Measurements from ENCODE around the gene LPO.

The LPO gene

DNA sequence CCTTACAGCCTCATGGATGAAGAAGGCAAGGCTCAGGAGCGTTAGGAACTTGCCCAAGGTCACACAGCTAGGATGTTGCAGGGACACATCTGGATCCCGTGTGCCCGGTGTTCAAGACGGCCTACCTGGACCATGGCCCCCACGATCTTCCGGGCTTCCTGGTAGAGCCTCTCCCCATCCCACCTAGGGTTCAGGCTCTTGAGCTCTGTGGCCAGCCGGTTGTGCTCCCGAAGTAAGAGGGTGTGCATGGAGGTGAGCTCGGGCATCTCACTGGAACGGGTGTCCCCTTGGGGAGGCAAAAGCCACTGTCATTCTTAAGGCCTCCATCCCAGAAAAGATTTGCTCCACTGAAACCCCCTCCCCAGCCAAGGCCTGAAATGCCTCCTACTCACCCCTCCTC, 37.0 kb downstream of the LPO start:
- no peaks in the 10 kb centered on the region for H3K4me1 ChIP-seq (ENCODE audit: control insufficient read depth, insufficient read depth, low read length)
- no peak overlapping the region for H3K4me3 ChIP-seq (ENCODE audit: low read depth, low read length)
- no peaks in the 10 kb centered on the region for H3K36me3 ChIP-seq (ENCODE audit: control insufficient read depth, insufficient read depth, low read length)
- no peak overlapping the region for H3K9ac ChIP-seq (ENCODE audit: low read depth, low read length)
- no peaks in the 10 kb centered on the region for H3K9me3 ChIP-seq (ENCODE audit: control insufficient read depth, insufficient read depth, low read length)
- peaks cover 33% of the 10 kb centered on the region for H3K27me3 ChIP-seq (ENCODE audit: control insufficient read depth, insufficient read depth, low read length)

DNA sequence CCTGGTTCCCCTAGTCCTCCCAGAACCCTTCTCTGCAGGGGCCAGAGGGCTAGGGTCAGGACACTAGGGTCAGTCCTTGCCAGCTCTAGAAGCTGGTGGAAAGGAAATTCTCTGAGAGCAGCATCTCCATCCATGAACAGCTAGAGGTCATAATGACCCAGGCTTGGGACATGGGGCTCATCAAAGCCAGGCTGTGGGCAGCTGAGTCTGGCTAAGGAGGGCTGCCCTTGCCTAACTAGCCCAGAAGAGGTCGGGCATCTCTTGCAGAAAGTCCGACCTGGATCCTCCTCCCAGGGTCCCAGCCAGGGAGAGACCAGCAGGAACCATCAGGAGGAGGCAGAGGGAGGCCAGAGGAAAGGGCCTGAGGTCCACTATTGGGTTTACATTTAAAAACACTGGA, 38.0 kb downstream of the LPO start:
- H3K27me3 ChIP-seq (ENCODE audit: control insufficient read depth, insufficient read depth, low read length), result peaks cover 38% of the 10 kb centered on the region
- H3K4me3 ChIP-seq (ENCODE audit: low read depth, low read length), result no peak overlapping the region

DNA sequence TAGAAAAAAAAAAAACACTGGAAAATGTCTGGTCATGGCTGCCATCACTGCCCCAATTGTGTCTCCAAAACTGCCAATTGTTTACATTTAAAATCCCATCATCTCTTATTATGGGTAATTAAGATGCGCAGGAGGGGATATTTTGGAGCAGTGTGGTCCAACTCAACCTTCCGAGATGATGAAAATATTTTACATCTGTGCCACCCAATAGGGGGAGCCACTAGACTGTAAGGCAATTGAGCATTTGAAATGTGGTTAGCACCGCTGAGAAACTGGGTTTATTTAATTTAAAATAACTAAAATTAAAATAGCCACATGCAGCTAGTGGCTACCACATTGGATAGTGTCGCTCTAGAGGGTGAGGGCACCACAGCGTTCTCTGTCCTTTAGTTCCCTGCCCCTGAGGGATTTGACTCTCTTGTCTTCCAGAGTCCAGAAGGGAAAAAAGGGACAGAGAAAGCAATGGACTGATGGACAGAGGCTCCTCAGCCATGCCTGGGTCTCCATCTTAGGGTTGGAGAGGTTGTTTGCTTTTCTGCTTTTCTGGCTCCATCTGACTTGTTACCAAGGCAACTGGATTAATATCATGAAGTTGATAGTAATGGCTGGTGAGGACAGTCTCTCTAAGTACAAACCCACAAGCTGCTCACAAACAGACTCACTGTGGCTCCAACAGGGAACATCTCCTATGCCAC, 38.9 kb downstream of the LPO start:
- H3K9ac ChIP-seq (ENCODE audit: low read depth, low read length), result no peak overlapping the region

More for the DNA sequence above, 38.0 kb downstream of the LPO start:
- H3K9ac ChIP-seq (ENCODE audit: low read depth, low read length), result no peak overlapping the region
- H3K9me3 ChIP-seq (ENCODE audit: control insufficient read depth, insufficient read depth, low read length), result no peaks in the 10 kb centered on the region
- H3K4me1 ChIP-seq (ENCODE audit: control insufficient read depth, insufficient read depth, low read length), result no peaks in the 10 kb centered on the region
- H3K36me3 ChIP-seq (ENCODE audit: control insufficient read depth, insufficient read depth, low read length), result no peaks in the 10 kb centered on the region

DNA sequence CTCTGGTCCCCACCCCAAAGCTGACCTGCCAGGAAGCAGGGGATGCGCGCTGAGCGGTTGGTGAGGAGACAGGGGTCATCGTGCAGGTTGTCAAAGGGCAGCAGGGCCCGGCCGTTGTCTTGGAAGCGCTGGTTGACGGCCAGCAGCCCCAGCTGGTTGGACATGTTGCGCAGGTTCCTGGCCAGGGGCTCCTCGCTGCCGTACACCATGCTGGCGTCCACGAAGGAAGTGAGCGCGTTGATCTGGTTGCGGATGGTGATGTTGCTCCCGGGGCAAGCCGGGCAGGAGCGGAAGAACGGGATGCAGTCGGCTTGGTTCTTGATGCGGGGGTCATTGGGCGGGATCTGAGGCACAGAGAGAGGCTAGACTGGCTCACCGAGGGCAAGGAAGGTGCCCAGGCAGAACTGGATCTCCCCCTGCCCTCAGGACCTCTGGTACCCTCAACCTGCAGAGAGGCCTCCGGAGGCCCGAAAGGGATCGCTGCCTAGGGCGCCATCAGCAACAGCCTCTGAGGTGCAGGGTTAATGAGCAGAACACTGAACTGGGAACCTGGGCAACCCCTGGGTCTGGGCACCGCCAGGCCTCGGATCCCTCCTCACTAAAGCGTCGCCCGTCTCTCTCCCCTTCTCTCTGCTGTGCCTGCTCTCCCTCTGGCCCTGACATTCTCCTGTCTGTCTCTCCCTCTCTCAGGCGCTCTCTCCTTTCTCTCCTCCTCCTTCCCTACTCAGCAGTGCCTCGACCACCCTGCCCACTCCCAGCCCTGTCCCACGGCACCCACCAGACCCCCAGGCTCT, 39.6 kb downstream of the LPO start:
- Histone ChIP-seq H3K9me3 (ENCODE audit: control insufficient read depth, insufficient read depth, low read length) (no peaks in the 10 kb centered on the region), H3K9ac (ENCODE audit: low read depth, low read length) (no peak overlapping the region), H3K36me3 (ENCODE audit: control insufficient read depth, insufficient read depth, low read length) (no peaks in the 10 kb centered on the region), H3K4me3 (ENCODE audit: low read depth, low read length) (no peak overlapping the region), H3K27me3 (ENCODE audit: control insufficient read depth, insufficient read depth, low read length) (peaks cover 38% of the 10 kb centered on the region), H3K4me1 (ENCODE audit: control insufficient read depth, insufficient read depth, low read length) (no peaks in the 10 kb centered on the region)

More for the DNA sequence above, 38.9 kb downstream of the LPO start:
- H3K36me3 ChIP-seq (ENCODE audit: control insufficient read depth, insufficient read depth, low read length), result no peaks in the 10 kb centered on the region
- peaks cover 38% of the 10 kb centered on the region for H3K27me3 ChIP-seq (ENCODE audit: control insufficient read depth, insufficient read depth, low read length)
- H3K9me3 ChIP-seq (ENCODE audit: control insufficient read depth, insufficient read depth, low read length), result no peaks in the 10 kb centered on the region
- no peaks in the 10 kb centered on the region for H3K4me1 ChIP-seq (ENCODE audit: control insufficient read depth, insufficient read depth, low read length)
- H3K4me3 ChIP-seq (ENCODE audit: low read depth, low read length), result no peak overlapping the region

DNA sequence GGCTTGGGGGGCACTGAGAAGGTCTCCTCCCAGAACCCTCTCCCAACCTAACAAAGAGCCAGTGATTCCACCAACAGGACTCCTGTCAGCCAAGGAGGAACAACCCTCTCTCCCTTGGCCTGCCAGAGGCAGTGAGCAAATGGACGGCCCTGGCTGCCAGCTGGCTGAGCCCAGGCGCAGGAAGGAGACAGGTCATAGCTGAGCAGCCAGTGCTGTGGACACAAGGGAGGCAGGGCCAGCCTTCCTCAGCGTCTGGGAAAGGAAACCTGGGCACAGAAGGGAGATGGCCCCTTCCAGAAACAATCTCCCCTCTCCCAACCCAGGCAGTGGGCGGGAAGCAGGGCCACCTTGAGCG, 40.3 kb downstream of the LPO start:
- H3K4me1 ChIP-seq (ENCODE audit: control insufficient read depth, insufficient read depth, low read length), result no peaks in the 10 kb centered on the region
- H3K27me3 ChIP-seq (ENCODE audit: control insufficient read depth, insufficient read depth, low read length), result peaks cover 38% of the 10 kb centered on the region
- H3K36me3 ChIP-seq (ENCODE audit: control insufficient read depth, insufficient read depth, low read length), result no peaks in the 10 kb centered on the region
- H3K9me3 ChIP-seq (ENCODE audit: control insufficient read depth, insufficient read depth, low read length), result no peaks in the 10 kb centered on the region
- no peak overlapping the region for H3K9ac ChIP-seq (ENCODE audit: low read depth, low read length)
- peak overlapping the region; percentile 30 for H3K4me3 ChIP-seq (ENCODE audit: low read depth, low read length)

DNA sequence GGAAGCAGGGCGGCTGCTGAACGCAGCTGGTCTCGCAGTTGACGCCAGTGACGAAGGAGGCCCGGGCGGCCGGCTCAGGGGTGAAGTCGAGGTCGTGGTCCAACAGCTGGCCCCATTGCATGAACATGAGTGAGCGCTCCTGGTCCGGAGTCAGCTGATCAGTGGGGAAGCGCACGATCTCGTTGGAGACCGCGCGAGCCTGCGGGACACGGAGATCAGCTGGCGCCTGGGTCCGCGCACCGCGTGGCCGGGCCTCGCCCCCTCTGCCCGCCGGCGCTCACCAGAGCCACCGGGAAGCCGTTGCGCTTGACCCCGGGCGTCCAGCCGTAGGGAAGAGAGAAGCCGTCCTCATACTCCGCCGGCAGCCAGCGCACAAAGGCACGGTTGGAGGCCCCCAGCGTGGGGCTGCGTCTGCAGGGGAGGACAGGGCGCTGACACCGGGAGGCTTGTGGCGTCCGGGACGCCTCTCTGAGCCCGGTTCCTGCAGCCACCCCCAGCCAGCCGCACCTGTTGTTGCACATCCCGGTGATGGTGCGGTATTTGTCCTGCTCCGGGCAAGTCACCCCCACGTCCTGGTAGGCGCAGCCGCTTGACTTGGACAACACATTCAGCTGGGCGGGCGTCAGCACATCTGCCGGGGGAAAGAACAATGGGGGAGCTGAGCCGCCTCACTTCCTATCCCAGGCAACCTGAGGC, 40.8 kb downstream of the LPO start:
- Histone ChIP-seq H3K36me3 (ENCODE audit: control insufficient read depth, insufficient read depth, low read length) (no peaks in the 10 kb centered on the region), H3K9me3 (ENCODE audit: control insufficient read depth, insufficient read depth, low read length) (no peaks in the 10 kb centered on the region), H3K4me1 (ENCODE audit: control insufficient read depth, insufficient read depth, low read length) (peaks cover 1% of the 10 kb centered on the region), H3K9ac (ENCODE audit: low read depth, low read length) (no peak overlapping the region), H3K27me3 (ENCODE audit: control insufficient read depth, insufficient read depth, low read length) (peaks cover 38% of the 10 kb centered on the region), H3K4me3 (ENCODE audit: low read depth, low read length) (peak overlapping the region; percentile 30)

DNA sequence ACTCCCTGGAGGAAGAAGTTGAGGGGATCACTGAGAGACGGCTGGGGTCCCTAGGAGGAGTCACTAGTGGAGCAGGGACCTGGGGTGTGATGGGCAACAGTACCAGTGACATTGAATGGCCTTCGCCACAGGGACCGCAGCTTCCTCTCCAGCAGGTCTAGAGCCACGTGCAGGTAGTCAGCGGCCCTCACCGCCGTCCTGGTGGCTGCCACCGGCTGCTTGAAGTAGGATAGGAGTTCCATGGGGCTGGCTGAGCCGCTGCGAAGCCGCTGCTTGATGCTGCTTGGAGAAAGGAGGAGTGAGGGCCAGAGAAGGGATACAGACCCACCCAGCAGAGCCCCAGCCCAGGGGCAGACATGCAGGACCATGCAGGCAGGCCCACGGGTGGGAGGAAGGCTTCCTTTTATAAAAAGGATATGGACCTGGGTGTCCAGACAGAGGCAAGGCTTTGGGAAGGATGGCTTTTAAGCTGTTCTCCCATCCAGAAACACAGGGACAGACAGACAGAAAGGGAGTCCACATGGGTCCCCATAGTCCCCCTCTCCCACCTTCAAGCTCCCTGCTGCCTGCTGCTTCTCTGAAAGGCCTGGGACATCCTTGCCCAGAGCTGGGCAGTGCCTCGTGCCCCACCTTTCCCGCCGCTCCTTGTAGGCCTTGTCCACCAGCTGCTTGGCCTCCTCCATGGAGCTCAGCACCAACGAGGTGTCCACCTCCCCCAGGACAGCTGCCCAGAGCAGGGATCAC, 41.5 kb downstream of the LPO start:
- Histone ChIP-seq H3K4me1 (ENCODE audit: control insufficient read depth, insufficient read depth, low read length) (peaks cover 5% of the 10 kb centered on the region), H3K36me3 (ENCODE audit: control insufficient read depth, insufficient read depth, low read length) (no peaks in the 10 kb centered on the region), H3K27me3 (ENCODE audit: control insufficient read depth, insufficient read depth, low read length) (peaks cover 38% of the 10 kb centered on the region), H3K9ac (ENCODE audit: low read depth, low read length) (no peak overlapping the region), H3K4me3 (ENCODE audit: low read depth, low read length) (no peak overlapping the region), H3K9me3 (ENCODE audit: control insufficient read depth, insufficient read depth, low read length) (no peaks in the 10 kb centered on the region)

DNA sequence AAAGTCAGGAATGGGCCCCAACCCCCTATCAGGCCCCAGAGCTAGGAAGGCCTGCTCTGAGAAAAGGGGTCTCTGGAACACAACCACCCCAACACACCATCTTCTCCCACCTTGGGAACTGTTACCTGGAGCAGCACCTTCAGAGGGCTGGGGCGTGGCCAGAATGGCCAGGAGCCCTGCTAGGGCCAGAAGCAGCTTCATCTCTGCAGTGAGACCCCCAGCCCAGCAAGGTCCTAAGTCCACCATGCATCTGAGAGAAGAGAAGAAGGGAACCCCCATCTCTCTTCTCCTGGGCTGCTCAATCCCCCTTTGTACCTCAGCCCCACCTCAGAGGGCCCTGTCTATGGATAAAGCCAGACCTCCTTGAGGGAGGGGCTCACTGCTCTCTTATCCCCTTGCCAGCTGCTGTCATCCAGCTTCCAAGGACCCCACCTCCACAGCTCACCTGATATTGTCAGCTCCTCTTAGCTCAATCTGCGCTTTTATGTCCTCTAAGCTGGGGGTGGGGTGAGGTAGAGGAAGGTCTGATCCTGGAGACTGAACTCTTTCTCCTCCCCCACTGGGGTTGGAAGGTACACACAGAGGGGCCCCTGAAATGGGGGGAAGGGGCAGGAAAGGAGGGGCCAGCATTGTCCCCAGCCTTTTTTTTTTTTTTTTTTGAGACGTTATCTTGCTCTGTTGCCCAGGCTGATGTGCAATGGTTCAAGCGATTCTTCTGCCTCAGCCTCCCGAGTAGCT, 42.3 kb downstream of the LPO start, which contains the start of gene MPO:
MPO (minus strand) TSS at position 456 of the 738 bp plus-strand sequence; CDS start at position 279, 177 bp downstream.
- Histone ChIP-seq H3K4me1 (ENCODE audit: control insufficient read depth, insufficient read depth, low read length) (peaks cover 7% of the 10 kb centered on the region), H3K36me3 (ENCODE audit: control insufficient read depth, insufficient read depth, low read length) (no peaks in the 10 kb centered on the region), H3K27me3 (ENCODE audit: control insufficient read depth, insufficient read depth, low read length) (peaks cover 38% of the 10 kb centered on the region), H3K4me3 (ENCODE audit: low read depth, low read length) (no peak within 1 kb of the TSS), H3K9me3 (ENCODE audit: control insufficient read depth, insufficient read depth, low read length) (no peaks in the 10 kb centered on the region), H3K9ac (ENCODE audit: low read depth, low read length) (no peak within 1 kb of the TSS)

DNA sequence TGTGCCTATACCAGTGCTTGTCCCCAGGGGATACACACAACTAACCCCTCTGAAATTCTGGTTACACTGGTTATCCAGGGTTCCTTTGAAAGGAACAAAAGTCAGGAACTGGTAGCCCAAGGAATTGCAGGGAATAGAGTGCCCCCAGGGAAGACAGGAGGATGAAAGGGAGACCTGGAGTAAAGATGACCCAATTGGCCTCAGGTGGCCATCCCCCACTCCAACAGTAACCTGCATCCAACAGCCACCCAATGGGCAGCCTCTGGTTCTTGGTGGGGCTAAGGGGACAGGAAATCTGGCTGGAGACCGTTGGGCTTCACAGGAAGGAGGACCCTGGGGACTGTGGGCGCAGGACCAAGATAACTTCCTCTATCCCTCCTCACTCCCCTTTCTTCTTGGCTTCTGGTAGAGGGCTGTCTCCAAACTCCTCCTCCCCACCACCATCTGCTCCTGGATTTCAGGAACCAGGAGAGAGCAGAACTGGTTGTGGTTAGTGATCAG, 43.2 kb downstream of the LPO start:
- no peak overlapping the region for H3K9ac ChIP-seq (ENCODE audit: low read depth, low read length)
- H3K27me3 ChIP-seq (ENCODE audit: control insufficient read depth, insufficient read depth, low read length), result peaks cover 38% of the 10 kb centered on the region
- peaks cover 7% of the 10 kb centered on the region for H3K4me1 ChIP-seq (ENCODE audit: control insufficient read depth, insufficient read depth, low read length)
- no peaks in the 10 kb centered on the region for H3K9me3 ChIP-seq (ENCODE audit: control insufficient read depth, insufficient read depth, low read length)
- no peaks in the 10 kb centered on the region for H3K36me3 ChIP-seq (ENCODE audit: control insufficient read depth, insufficient read depth, low read length)
- H3K4me3 ChIP-seq (ENCODE audit: low read depth, low read length), result no peak overlapping the region

DNA sequence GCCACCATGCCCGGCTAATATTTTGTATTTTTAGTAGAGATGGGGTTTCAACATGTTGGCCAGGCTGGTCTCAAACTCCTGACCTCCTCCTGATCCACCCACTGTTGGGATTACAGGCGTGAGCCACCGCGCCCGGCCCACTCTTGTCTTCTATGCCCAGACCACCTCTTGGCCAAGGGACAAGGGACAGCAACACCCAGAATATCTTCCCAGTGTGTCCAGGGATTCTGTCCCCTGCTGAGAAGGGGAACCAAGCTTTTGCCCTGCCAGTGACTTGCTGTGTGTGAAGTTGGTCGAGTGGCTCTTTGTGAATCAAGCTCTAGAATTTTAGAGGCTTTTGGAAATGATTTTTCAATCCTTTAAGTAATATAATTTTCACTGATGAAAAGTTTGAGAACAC, 44.1 kb downstream of the LPO start:
- H3K9ac ChIP-seq (ENCODE audit: low read depth, low read length), result no peak overlapping the region
- peaks cover 35% of the 10 kb centered on the region for H3K27me3 ChIP-seq (ENCODE audit: control insufficient read depth, insufficient read depth, low read length)
- no peaks in the 10 kb centered on the region for H3K9me3 ChIP-seq (ENCODE audit: control insufficient read depth, insufficient read depth, low read length)
- peaks cover 7% of the 10 kb centered on the region for H3K4me1 ChIP-seq (ENCODE audit: control insufficient read depth, insufficient read depth, low read length)
- H3K4me3 ChIP-seq (ENCODE audit: low read depth, low read length), result no peak overlapping the region
- H3K36me3 ChIP-seq (ENCODE audit: control insufficient read depth, insufficient read depth, low read length), result no peaks in the 10 kb centered on the region

Data from iPS-15b (cell line).